ENCODE data around the gene INF2. TPM values are rescaled to one million over a fixed set of nuclear protein-coding genes. Genes with fewer than 3 reads are reported as not detected.
"Not testable (repeated sequence)": the region's sequence is repeated elsewhere in the genome, so short reads cannot be mapped to it uniquely, and the experiment has no call there.

INF2 gene
- total and polyA plus RNA-seq, 4 donors: 13.1 to 51.6 (median 25.5) TPM

DNA sequence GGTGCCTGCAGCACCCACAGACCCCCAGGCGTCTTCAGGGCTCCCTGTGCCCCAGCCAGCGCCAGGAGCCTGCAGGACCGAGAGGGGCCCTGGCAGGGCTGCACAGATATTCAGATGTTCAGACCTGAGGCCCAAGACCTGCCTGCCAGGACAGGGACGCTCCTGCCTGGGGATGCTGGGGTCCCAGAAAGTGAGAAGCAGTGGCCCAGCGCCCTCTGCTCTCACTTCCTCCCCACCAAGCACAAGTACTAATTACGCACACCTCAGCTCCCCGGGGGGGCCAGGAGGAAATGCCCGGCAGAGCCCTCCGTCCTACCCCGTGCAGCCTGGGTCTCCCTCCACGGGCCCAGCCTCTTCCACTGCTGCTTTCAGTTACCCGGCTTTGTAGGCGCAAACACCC is 28.8 kb upstream of the INF2 start:
- no peak for TF ChIP-seq FOXA1 (IDR thresholded peaks at IDR 0.05)
- TF ChIP-seq, protein P1, sequence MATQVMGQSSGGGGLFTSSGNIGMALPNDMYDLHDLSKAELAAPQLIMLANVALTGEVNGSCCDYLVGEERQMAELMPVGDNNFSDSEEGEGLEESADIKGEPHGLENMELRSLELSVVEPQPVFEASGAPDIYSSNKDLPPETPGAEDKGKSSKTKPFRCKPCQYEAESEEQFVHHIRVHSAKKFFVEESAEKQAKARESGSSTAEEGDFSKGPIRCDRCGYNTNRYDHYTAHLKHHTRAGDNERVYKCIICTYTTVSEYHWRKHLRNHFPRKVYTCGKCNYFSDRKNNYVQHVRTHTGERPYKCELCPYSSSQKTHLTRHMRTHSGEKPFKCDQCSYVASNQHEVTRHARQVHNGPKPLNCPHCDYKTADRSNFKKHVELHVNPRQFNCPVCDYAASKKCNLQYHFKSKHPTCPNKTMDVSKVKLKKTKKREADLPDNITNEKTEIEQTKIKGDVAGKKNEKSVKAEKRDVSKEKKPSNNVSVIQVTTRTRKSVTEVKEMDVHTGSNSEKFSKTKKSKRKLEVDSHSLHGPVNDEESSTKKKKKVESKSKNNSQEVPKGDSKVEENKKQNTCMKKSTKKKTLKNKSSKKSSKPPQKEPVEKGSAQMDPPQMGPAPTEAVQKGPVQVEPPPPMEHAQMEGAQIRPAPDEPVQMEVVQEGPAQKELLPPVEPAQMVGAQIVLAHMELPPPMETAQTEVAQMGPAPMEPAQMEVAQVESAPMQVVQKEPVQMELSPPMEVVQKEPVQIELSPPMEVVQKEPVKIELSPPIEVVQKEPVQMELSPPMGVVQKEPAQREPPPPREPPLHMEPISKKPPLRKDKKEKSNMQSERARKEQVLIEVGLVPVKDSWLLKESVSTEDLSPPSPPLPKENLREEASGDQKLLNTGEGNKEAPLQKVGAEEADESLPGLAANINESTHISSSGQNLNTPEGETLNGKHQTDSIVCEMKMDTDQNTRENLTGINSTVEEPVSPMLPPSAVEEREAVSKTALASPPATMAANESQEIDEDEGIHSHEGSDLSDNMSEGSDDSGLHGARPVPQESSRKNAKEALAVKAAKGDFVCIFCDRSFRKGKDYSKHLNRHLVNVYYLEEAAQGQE (IDR thresholded peaks at IDR 0.05): no peak
- DNase-seq (ENCODE audit: low spot score): no peak
- Histone ChIP-seq H3K36me3 (ENCODE audit: control insufficient read depth in 4 of 4, insufficient read depth in 3 of 4, low read depth in 1 of 4, low read length in 3 of 4) (no peaks in the 10 kb centered on the region), H3K27ac (ENCODE audit: low read depth in 1 of 2, low read length in 2 of 2) (no peak overlapping the region), H3K9me3 (ENCODE audit: control insufficient read depth in 4 of 4, low read length in 3 of 4) (no peaks in the 10 kb centered on the region), H3K4me1 (ENCODE audit: control insufficient read depth in 4 of 4, insufficient read depth in 4 of 4, low read length in 3 of 4) (peaks cover 5 to 20% (median 10%) of the 10 kb centered on the region in 4 donors), H3K4me3 (ENCODE audit: low read depth in 1 of 3, low read length in 3 of 3) (no peak overlapping the region), H3K27me3 (ENCODE audit: control insufficient read depth in 4 of 4, insufficient read depth in 4 of 4, low read length in 3 of 4) (no peaks in the 10 kb centered on the region), H3K9ac (ENCODE audit: low read depth in 1 of 2, low read length in 2 of 2) (no peak overlapping the region)
- 79% methylated on average over 13 of the region's 13 CpGs for WGBS

DNA sequence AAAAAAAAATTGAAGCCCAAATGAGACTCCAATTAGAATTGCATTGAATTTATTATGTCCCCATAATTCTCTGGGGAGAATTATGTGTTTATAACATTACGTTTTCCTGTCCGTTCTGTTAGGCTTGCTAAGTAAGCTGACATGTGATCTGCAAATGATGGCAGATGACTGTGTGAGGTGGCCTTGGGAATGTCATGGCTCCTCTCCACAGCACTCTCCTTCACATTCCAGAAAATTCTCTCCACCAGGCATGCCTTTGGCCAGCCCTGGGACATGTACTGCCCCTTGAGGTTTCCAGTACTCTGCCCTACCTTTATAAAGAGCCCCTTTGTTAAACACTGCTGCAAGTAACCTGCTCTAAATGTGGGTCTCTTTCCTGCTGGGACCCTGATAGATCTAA is 28.3 kb upstream of the INF2 start:
- Histone ChIP-seq H3K36me3 (ENCODE audit: control insufficient read depth in 4 of 4, insufficient read depth in 3 of 4, low read depth in 1 of 4, low read length in 3 of 4) (no peaks in the 10 kb centered on the region), H3K27ac (ENCODE audit: low read depth in 1 of 2, low read length in 2 of 2) (no peak overlapping the region), H3K9ac (ENCODE audit: low read depth in 1 of 2, low read length in 2 of 2) (no peak overlapping the region), H3K9me3 (ENCODE audit: control insufficient read depth in 4 of 4, low read length in 3 of 4) (no peaks in the 10 kb centered on the region), H3K27me3 (ENCODE audit: control insufficient read depth in 4 of 4, insufficient read depth in 4 of 4, low read length in 3 of 4) (no peaks in the 10 kb centered on the region), H3K4me3 (ENCODE audit: low read depth in 1 of 3, low read length in 3 of 3) (no peak overlapping the region), H3K4me1 (ENCODE audit: control insufficient read depth in 4 of 4, insufficient read depth in 4 of 4, low read length in 3 of 4) (peaks cover 5 to 20% (median 10%) of the 10 kb centered on the region in 4 donors)
- DNase-seq (ENCODE audit: low spot score): no peak
- TF ChIP-seq GABPA (IDR thresholded peaks at IDR 0.05 in 1 of 2, conservative IDR thresholded peaks at IDR 0.05 in 1 of 2) (no peak), EGR1 (IDR thresholded peaks at IDR 0.05; ENCODE audit: low read depth in 2 of 2) (no peak), HNF4A (conservative IDR thresholded peaks at IDR 0.05) (no peak), JUND (IDR thresholded peaks at IDR 0.05) (no peak), RXRA (IDR thresholded peaks at IDR 0.05) (no peak), RAD21 (IDR thresholded peaks at IDR 0.05) (no peak), FOXA2 (IDR thresholded peaks at IDR 0.05) (no peak), HNF4G (IDR thresholded peaks at IDR 0.05) (no peak), SP1 (IDR thresholded peaks at IDR 0.05) (no peak), NR2F2 (IDR thresholded peaks at IDR 0.05) (no peak), FOXA1 (IDR thresholded peaks at IDR 0.05) (no peak), ATF3 (IDR thresholded peaks at IDR 0.05) (no peak), TAF1 (conservative IDR thresholded peaks at IDR 0.05) (no peak), MAX (IDR thresholded peaks at IDR 0.05) (no peak), YY1 (IDR thresholded peaks at IDR 0.05) (no peak)
- TF ChIP-seq, protein P1 (IDR thresholded peaks at IDR 0.05): no peak
- TF ChIP-seq, protein P2, sequence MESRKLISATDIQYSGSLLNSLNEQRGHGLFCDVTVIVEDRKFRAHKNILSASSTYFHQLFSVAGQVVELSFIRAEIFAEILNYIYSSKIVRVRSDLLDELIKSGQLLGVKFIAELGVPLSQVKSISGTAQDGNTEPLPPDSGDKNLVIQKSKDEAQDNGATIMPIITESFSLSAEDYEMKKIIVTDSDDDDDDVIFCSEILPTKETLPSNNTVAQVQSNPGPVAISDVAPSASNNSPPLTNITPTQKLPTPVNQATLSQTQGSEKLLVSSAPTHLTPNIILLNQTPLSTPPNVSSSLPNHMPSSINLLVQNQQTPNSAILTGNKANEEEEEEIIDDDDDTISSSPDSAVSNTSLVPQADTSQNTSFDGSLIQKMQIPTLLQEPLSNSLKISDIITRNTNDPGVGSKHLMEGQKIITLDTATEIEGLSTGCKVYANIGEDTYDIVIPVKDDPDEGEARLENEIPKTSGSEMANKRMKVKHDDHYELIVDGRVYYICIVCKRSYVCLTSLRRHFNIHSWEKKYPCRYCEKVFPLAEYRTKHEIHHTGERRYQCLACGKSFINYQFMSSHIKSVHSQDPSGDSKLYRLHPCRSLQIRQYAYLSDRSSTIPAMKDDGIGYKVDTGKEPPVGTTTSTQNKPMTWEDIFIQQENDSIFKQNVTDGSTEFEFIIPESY (IDR thresholded peaks at IDR 0.05): no peak
- TF ChIP-seq, protein P3, sequence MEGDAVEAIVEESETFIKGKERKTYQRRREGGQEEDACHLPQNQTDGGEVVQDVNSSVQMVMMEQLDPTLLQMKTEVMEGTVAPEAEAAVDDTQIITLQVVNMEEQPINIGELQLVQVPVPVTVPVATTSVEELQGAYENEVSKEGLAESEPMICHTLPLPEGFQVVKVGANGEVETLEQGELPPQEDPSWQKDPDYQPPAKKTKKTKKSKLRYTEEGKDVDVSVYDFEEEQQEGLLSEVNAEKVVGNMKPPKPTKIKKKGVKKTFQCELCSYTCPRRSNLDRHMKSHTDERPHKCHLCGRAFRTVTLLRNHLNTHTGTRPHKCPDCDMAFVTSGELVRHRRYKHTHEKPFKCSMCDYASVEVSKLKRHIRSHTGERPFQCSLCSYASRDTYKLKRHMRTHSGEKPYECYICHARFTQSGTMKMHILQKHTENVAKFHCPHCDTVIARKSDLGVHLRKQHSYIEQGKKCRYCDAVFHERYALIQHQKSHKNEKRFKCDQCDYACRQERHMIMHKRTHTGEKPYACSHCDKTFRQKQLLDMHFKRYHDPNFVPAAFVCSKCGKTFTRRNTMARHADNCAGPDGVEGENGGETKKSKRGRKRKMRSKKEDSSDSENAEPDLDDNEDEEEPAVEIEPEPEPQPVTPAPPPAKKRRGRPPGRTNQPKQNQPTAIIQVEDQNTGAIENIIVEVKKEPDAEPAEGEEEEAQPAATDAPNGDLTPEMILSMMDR (IDR thresholded peaks at IDR 0.05; ENCODE audit: low read depth, low read length, missing input control): no peak
- 96% methylated on average over 2 of the region's 2 CpGs for WGBS

- not testable (repeated sequence) for H3K9ac ChIP-seq (ENCODE audit: low read depth in 1 of 2, low read length in 2 of 2); H3K27me3 ChIP-seq (ENCODE audit: control insufficient read depth in 4 of 4, insufficient read depth in 4 of 4, low read length in 3 of 4); H3K27ac ChIP-seq (ENCODE audit: low read depth in 1 of 2, low read length in 2 of 2); H3K9me3 ChIP-seq (ENCODE audit: control insufficient read depth in 4 of 4, low read length in 3 of 4); DNase-seq (ENCODE audit: low spot score); H3K4me3 ChIP-seq (ENCODE audit: low read depth in 1 of 3, low read length in 3 of 3); H3K36me3 ChIP-seq (ENCODE audit: control insufficient read depth in 4 of 4, insufficient read depth in 3 of 4, low read depth in 1 of 4, low read length in 3 of 4)
- H3K4me1 ChIP-seq (ENCODE audit: control insufficient read depth in 4 of 4, insufficient read depth in 4 of 4, low read length in 3 of 4): peaks cover 5 to 20% (median 10%) of the 10 kb centered on the region in 4 donors
- 91% methylated on average over 18 of the region's 18 CpGs for WGBS
Observed at GRCh38 chr14:104661528-104662157, 27.8 kb upstream of the INF2 start.
